KG1 (cell line): Measurements from ENCODE around the gene SLC2A2.

Source experiments
- DNase-seq: peaks from one replicate; lab custom pipeline; 2025; lab: John Stamatoyannopoulos, UW

The SLC2A2 gene

DNA sequence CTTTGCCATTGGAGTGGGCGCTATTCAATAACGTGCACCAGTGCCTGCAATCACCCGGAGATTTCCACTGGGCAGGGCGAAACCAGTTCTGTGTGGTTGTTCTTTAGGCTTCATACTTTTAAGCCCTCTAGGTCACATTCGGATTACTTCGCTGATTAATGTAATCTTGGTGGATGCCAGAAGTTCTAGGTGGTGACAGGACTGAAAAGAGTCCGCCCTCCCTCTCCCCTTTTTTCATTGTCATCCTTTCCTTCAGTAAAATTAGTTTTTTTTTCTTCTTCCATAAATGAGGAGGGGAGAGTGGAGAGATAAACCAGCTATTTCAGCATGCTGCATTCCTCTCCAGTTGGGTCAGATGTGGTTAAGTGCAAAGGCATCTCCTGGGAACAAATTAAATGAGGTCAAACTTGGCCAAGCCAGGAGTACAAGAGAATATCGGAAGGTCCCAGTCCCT, 2.3 kb upstream of the SLC2A2 start:
- no peak for DNase-seq

DNA sequence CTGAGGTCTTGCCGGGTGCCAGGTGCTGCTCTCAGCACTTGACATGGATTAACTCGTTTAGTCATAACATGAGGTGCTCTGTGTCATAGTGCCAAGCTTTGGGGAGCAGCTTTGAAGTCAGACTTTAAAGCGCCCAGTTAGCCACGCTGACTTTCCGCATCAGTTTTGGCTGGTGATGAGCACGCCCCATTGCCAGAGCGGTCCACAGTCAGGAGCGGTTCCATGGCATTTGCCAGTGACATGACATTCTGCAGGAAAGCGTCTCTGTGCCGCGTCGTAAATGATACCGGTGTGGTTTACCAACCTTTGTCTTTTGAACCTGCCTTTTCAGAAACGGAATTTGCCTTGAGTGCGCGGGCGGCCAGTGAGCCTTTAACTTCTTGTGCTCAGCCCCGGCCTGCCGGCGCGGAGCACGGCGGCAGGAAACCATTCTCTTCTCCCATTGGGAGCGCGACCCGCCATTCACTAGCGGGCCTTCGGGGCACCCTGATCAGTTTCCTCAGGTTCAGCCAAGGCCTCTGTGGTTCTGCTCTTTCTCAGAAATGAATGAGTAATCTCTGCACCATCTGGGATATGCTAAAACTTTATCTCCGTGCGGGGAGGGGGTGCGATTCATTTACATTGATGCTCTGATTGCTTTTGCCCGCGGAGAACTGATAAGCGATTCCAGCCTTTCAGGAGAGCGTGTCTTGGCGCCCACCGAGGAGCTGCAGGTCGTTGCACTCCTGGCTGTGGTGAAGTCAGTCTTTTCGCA, 1.7 kb upstream of the SLC2A2 start:
- DNase-seq = no peak

DNA sequence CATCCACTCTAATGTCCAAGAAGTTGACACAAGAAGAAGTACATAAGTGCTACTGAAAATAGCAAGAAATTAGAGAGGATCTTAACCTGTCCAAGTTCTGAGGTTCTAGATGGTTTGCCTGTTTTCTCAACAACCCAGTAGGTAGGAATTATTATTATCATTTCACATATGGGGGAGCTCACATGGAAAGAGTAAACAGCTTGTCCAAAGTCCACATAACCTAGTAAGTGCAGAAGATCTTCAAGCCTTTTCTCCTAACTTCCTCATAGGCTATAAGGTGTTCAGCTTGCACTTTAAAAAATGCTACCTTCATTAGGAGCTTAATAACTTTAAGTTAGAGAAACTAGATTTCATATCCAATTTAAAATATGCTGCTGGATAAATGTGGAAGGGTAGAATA, 3.0 kb downstream of the SLC2A2 start:
- no peak for DNase-seq

DNA sequence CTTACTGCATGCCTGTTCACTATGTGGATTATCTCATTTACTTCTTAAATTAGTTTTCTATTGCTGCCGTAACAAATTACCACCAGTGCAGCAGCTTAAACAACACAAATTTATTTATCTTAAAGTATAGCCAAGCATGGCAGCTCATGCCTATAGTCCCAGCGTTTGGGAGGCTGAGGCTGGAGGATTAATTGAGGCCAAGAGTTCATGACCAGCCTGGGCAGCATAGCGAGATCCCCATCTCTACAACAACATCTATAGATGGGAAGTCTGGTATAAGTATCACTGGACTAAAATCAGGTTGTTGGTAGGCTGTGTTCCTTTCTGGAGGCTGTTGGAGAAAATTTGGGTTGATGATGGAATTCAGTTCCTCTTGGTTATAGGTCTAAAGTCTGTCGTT, 5.1 kb downstream of the SLC2A2 start:
- no peak for DNase-seq

DNA sequence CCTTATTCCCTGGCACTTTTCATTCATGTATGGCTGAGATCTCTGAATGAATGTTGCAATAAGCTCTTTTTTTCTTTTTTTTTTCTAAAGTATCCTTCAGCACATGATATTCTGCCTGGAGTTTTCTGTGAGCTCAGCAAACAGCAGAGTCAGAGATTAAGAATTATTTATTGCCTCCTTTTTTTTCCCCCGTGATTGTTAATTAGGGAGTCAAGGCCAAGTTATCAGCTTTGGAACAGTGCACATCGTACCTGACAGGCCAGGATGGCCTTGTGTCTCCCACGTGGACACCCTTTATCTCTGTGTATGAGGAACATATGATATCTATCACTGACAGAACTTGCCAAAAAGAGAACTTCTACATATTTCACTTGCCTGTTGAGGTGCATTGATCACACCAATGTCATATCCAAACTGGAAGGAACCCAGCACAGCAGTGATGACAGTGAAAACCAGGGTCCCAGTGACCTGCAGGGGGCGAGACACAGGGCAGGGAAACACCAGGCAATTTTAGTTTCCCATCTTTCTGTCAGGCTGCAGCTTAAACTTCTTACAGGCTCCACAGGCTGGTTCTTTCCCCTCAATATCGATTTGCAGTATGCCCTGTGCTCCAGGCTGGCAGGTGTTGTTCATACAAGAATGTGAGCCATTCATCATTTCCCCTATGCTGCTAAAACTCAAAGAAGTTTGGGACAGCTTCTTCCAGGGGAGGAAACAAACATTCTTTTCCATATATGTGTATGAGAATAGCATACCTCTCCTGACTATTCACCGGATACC, 8.2 kb downstream of the SLC2A2 start:
- no peak for DNase-seq

DNA sequence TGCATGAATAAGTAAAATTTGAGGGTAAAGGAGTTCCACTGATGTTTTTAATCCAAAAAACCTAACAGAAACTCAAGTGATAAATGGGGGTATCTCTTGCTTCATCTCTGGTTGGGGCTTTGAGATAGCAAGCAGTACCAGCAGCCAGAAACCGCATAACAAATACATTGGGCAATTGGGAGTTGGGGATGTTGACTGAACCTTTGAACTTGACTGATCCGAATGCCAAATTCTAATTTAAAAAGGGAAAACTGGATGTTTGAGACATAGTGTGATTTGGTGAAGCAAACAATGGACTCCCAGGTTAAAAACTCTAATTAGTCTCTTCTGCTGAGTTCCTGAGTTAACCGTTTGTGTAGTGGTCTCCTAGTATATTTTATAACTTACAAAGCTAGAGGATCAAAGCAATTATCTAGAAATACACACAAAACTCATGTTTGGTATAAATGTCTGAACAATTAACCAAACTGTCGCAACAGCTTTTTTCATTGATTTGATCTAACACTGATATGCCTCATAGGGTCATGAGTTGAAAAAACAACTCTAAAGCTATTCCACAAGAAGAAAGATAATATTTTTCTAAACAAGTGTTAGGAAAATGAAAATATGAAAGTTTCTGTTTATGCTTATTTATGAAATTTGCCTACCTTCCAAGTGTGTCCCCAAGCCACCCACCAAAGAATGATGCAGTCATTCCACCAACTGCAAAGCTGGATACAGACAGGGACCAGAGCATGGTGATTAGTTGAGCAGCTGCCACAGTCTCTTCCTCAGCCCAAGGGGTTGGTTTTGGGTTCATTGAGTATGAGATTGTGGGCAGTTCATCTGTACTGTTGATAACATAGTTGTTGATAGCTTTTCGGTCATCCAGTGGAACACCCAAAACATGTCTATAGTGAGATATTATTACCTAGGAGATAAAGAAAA, 12.4 kb downstream of the SLC2A2 start:
- DNase-seq = no peak

DNA sequence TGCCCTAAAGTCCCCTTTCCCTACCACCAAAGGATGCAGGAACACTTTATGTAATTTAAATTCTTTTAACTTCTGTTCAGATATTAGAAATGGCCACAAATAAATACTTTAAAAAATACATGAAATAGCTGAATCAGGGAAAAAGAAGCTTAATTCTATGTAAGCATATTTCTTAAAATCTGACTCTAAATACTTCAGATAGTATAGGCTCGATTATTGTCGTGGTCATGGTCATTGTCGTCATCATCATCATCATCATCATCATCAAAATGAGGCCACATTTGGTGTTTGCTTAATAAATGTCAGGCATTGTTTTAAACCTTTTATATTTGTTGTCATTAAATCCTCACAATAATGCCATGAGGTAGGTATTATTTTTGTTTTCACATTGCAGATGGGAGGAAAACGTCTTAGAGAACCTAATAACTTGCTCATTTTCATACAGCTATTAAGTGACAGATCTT, 14.6 kb downstream of the SLC2A2 start:
- no peak for DNase-seq

DNA sequence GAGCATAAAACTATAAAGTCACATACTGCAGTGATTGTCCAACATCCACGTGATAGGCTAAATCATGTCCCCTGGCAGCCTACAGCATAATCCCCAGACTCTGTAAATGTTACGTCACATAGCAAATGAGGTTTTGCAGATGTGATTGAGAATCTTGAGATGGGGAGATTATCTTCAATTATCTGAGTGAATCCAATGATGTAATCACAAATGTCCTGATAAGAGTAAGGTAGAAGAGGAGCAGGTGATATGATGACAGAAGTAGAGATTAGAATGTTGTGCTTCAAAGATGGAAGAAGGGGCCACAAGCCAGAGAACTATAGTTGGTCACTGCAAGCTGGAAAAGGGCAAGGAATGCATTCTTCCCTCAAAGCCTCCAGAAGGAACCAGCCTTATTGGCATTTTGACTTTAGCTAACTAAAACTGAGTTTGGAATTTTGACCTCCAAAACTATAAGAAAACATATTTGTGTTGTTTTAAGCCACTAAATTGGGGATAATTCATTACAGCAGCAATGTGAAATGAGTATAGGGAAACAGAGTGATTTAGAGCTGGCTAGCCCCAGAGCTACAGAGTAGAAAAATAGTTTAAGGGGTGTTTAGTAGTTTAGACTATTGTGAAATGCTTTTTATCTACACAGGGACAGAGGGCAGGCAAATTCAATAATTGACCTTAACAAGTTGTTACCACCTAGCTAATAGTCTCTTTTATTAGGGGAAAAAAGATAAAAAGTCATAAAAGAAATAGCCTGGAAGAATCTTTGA, 15.2 kb downstream of the SLC2A2 start:
- DNase-seq = no peak

DNA sequence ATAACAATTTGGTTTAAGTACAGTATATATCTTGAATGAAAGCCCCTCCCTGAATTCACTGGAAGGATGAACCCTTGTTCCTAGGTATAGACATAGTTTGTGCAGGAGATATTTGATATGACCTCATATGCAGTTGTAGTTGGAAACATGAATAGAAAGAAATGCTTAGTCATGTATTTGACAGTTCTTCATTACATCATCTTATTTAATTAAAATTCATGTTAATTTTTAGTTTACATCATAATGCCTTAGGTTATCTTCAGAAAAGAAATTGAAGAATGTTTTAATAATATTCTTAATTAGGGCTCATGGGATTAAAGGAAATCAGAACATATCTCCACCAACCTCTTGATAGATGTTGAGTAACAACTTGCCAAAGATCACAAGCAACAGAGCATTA, 19.2 kb downstream of the SLC2A2 start:
- no peak for DNase-seq

DNA sequence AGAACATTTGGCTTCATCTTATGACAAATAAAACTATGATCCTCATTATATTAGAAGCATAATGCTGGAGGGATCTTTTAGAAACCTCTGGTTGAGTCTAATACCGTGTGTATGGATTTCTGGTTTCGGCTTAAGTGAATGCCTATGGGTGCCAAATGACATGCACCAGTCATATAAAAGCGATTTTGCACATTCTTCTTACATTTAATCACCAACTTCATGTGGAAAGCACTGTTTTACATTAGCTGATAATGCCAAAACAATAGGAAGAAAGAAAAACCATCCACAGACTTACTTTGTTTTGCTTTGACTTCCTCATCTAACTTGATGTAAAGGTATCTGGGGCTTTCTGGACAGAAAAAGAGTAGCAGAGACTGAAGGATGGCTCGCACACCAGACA, 20.9 kb downstream of the SLC2A2 start:
- no peak for DNase-seq

DNA sequence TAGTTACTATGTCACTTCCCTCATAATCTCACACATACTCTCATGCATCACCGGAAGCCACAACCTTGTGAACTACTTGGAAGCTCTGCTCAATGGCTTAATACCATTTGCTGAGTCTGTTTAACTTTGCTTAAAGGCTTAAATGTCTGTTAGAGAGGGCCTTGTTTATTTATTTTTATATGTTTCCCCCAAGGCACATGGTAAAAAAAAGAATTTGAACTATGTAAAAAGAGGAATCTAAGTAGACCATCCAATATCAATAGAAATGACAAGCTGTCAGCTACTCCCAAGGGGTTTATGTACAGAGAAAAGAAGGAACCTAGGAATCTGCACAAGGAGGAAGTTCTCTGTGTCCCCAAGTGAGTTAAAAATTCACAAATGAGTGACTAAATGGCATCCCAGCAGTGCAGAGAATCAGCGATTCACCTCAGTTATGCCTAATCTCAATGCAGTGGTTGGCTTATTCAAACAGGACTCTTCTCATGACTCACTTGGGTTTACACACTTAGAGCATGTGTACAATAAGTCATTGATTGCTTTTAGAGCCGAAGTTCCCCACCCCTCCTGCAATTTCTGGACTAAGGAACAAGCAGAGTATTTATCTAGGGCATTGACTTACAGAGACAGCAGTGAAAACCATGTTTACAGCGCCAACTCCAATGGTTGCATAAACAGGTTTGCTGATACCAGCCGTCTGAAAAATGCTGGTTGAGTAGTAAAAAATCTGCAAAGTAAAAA, 24.4 kb downstream of the SLC2A2 start:
- DNase-seq = no peak

DNA sequence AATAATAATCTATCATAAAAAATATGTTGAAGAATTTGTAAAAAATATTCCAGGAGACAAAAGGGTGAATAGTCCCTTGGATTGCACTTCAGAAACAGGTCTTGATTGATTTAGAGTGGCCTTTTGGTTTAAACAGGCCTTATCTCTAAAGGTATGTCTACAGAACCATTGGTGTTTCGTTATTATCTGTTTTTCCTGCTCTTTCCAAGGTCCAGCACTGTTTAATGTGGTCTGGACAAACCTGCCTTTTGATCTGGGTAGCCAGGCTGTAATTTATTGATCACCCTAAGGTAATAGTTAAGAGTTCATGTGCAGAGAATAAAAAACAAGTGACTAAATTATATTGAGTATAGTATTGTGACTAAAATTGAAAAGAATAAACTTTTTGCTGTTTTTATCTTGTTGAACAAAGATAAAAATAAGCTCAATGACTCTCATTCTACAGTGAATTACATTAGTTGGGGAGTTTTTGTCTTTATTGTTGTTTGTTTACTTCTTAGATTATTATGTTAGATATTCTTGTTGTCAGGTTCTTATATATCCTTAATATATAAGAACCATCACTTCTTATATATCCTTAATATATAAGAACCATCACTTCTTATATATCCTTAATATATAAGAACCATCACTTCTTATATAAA, 25.1 kb downstream of the SLC2A2 start:
- DNase-seq = no peak

DNA sequence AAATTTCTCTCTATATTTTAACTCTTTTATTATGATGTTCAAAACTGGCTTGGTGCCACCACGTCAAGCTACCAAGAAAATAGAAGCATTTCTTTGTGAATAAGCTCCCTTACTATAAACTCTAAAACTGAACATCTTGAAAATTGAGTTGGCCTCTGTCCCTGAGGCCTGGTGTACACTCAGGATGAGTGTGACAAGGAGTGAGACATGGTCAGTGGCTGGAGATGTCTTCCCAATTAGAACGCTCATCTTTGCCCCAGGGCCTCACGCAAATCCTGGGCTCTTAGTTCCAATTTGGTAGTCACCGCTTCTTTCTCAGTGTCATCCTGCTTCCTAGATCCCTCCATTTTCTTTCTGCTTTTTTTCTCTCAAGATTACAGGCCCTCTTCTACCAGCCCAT, 26.2 kb downstream of the SLC2A2 start:
- DNase-seq = no peak

DNA sequence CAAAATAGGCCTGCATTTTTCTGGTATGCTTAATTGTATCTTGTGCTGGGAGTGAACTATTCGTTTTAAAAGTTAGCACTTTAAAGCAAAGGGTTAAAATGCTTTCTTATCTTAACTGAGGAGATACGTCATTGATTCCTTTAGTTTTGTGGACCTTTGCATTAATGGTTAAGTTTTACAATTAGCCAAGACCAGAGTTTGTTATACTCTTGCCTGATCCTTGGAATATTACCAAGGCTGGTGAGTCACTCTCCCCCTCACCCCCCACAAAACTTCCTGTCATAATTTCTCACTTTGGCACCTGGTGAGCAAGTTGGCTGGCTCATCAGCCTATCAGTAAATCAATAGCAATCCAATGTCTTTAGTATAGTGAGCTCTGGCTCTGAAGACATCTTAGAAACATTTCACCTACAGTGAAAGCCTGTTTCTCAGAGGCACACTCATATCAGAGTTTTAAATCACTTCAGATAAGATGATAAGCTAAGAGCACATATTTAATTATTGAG, 26.7 kb downstream of the SLC2A2 start:
- DNase-seq = no peak

DNA sequence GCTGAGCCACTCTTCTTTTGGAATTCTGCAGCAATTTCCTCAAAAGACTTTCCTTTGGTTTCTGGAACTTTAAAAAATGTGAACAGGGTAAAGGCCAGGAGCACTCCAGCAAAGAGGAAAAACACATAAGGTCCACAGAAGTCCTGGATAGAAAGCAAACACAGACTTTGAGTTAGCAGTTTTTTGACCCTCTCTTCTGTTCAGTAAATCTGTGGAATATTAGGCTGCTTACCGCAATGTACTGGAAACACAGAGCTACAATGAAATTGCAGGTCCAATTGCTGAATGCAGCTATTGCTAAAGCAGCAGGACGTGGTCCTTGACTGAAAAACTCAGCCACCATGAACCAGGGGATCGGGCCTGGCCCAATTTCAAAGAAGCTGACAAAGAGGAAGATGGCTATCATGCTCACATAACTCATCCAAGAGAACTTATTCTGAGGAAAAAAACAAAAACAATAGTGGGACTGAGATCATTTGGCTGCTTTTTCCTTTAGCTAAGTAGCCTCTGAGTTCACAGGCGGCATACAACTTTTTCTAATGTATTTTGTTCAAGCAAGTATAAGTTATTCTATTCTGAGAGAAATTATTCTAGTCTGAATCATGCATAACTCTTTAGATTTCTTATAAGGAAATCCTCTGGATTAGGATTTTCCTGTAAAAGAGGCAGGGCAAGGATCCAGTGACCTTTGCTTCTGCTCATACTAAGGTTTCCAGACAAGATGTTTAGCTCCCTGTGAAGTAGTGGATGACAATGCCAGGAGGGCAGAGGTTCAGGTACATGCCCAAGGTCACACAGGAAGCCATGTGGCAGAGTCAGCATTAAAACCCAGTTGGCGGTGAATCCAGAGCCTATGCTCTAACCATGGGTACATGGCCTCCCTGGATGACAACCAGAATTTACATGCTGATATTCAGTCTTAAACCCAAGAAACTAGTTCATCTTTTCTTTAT, 28.3 kb downstream of the SLC2A2 start:
- no peak for DNase-seq

DNA sequence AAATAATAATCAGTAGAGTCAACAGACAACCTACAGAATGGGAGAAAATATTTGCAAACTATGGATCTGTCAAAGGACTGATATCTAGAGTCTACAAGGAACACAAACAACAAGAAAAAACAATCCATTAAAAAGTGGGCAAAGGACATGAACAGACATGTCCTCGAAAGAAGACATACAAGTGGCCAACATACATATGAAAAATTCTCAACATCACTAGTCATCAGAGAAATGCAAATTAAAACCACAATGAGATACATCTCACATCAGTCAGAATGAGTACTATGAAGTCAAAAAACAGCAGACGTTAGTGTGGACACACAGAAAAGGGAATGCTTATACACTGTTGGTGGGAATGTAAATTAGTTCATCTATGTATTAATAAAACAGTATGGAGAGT, 33.7 kb downstream of the SLC2A2 start:
- DNase-seq = no peak

DNA sequence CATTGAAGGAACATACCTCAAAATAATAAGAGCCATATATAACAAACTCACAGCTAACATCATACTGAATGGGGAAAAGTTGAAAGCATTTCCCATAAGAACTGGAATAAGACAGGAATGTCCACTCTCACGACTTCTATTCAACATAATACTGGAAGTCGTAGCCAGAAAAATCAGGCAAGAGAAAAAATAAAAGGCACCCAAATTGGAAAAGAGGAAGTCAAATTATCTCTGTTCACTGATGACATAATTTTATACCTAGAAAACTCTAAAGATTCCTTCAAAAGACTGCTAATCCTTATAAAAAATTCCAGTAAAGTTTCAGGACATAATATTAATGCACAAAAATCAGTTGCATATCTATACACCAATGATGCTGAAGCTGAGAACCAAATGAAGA, 34.9 kb downstream of the SLC2A2 start:
- no peak for DNase-seq

DNA sequence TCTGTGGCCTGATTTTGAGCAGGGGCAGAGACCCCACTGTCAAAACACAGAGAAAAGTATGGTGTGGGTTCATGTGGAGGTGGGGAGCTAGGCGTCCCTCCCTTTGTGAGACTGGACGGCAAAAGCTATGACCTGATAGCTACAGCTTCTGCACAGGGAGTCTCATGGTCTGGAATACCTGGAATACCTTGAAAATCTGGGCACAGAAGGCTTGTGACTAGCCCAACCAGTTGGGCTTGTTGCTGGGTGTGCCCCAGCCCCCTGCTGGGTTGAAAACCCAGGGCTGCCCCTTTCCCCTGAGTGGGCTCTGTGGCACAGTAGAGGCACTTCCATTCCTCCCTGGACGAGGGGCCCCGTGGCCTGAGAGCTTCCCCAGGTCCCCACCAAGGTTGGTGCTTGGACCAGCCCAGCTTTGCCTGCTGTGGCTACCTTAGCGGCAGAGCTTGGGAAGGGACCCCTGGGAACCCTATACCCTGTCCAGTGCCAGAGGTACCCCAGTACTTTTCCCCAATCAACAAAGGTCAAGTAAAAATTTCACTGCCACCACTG, 37.3 kb downstream of the SLC2A2 start:
- no peak for DNase-seq

DNA sequence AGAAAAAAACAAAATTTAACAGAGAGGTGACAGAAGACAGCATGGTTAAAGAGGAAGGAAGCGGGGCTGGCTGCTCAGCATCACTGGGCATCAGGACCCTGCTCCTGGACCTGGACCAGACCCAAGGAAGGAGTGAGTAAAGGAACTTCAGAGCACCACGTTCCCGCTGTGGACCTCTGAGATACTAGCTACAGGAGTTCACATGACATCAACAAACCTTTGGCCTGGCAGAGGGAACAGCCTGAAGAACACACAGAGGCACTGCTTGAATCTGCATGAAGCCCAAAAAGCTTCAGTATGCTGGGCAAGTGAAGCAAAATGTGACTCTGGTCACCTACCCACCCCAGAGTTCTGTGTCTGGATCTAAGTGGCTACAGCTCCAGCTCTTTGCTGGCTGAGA, 38.1 kb downstream of the SLC2A2 start:
- DNase-seq = no peak
